Tibial artery (tissue), 4 donors: ENCODE measurements around the gene THSD4.

Source experiments
- DNase-seq, 2 donors: peaks; one replicate each; pipeline ENCODE4 v3.0.0-alpha.2; 2019
- H3K27ac ChIP-seq, 2 donors: fragments of 200-600 bp; sonication (generic) in 1 of 2; 1 replicate in 1 of 2; 2 replicates in 1 of 2; pipeline ENCODE4 v1.5.1; 2018 to 2019; ENCODE audit warnings: mild to moderate bottlenecking in 1 of 2
- H3K27me3 ChIP-seq, 2 donors: fragments of 200-600 bp; sonication (generic) in 1 of 2; one replicate each; pipeline versions ENCODE4 v1.5.1 to v1.6.0; 2016 to 2019
- H3K36me3 ChIP-seq, 3 donors: fragments of 200-600 bp; sonication (generic) in 2 of 3; one replicate each; pipeline ENCODE4 v1.5.1; 2016 to 2019; ENCODE audit warnings: mild to moderate bottlenecking in 2 of 3
- H3K4me1 ChIP-seq, 4 donors: fragments of 200-600 bp; sonication (generic) in 2 of 4; 1 replicate in 3 of 4; 2 replicates in 1 of 4; pipeline ENCODE4 v1.5.1; 2016 to 2019
- H3K4me3 ChIP-seq, 2 donors: fragments of 200-600 bp; sonication (generic) in 1 of 2; 1 replicate in 1 of 2; 2 replicates in 1 of 2; pipeline ENCODE4 v1.5.1; 2018 to 2019; ENCODE audit warnings: mild to moderate bottlenecking in 2 of 2
- H3K9me3 ChIP-seq, 3 donors: fragments of 200-600 bp; sonication (generic) in 1 of 3; one replicate each; pipeline ENCODE4 v1.5.1; 2016 to 2019
- CTCF ChIP-seq, 2 experiments: fragments of 200-600 bp in 1 of 2; fragments of 450-650 bp in 1 of 2; IDR thresholded peaks; one replicate each; pipeline ENCODE4 v1.5.1; 2017 to 2019; ENCODE audit warnings: antibody characterized with exemption in 2 of 2, mild to moderate bottlenecking in 1 of 2, moderate library complexity in 1 of 2
- intact Hi-C: fragments of 100-400 bp; cut with DNase I; formaldehyde crosslinking; loops from one replicate; pipeline ENCODE4 v1.15.0; 2023; ENCODE audit warnings: low total_unique reads

THSD4 gene

DNA sequence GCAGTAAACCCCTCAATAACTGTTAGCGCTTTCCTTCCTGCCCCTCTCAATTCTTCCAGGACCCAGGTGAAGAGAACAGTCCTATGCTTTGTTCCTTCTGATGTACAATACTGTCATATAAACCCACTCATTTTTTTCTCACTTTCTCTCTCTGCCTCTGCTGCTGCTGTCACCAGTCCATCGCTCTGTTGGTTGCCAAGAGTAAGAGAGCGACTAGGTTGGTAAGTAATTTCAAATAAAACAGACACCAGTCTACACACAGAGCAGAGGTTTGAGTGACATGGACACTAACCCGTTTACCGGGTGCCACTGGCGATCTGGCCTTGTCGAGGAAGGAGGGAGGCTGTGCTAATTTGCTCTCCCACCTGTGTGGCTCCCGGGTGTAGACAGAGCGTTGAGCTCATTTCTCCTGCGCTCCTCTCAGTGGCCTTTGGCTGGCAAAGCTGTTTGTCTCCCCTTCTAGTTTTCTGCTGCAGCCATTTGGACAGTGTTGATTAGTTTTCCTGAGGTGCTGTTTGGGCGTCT lies 215.4 kb downstream of the THSD4 start:
- Histone ChIP-seq H3K9me3 (no peaks in the 10 kb centered on the region), H3K4me1 (peaks cover 0 to 75% (median 41%) of the 10 kb centered on the region in 4 donors), H3K4me3 (no peak overlapping the region), H3K27ac (peak overlapping the region; percentile 79 to 83), H3K27me3 (no peaks in the 10 kb centered on the region), H3K36me3 (no peaks in the 10 kb centered on the region)
- TF ChIP-seq CTCF (IDR thresholded peaks at IDR 0.05), result no peak
- DNase-seq, result no peak
- intact Hi-C loops, result loop anchor here (10.0 kb wide), 1 partner anchor 56 kb away; no protein-coding TSS in a partner anchor

DNA sequence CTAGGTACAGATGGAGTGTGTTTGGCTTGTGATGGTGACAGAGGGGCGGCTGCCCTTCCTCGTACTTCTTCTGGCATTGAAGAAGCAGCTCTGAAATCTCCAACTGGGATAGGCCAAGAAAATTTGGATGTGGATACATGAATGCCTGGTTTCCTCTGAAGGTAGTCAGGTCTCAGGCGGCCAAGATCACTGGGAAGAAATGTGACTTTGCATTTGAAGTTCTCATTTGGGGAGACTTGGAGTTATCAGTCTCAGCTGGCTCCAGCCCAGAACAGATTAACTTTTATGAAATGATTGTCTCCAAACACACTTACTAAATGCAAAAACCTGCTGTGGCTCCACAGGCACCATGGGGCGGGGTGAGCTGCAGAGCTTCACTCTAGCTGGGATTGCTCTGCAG lies 215.9 kb downstream of the THSD4 start:
- peak overlapping the region; percentile 79 to 83 for H3K27ac ChIP-seq
- intact Hi-C loops, result loop anchor here (10.0 kb wide), 1 partner anchor 56 kb away; no protein-coding TSS in a partner anchor
- no peak overlapping the region for H3K4me3 ChIP-seq
- DNase-seq, result no peak
- TF ChIP-seq CTCF (IDR thresholded peaks at IDR 0.05), result no peak
- no peaks in the 10 kb centered on the region for H3K36me3 ChIP-seq
- H3K9me3 ChIP-seq, result no peaks in the 10 kb centered on the region
- H3K4me1 ChIP-seq, result peaks cover 0 to 74% (median 41%) of the 10 kb centered on the region in 4 donors
- H3K27me3 ChIP-seq, result no peaks in the 10 kb centered on the region

GRCh38 chr15:71332431-71333004 lies 217.2 kb downstream of the THSD4 start:
- no peak for DNase-seq
- no peaks in the 10 kb centered on the region for H3K36me3 ChIP-seq
- peak overlapping the region; percentile 79 to 83 for H3K27ac ChIP-seq
- no peak for TF ChIP-seq CTCF (IDR thresholded peaks at IDR 0.05)
- H3K4me3 ChIP-seq, result no peak overlapping the region
- no peaks in the 10 kb centered on the region for H3K9me3 ChIP-seq
- no peaks in the 10 kb centered on the region for H3K27me3 ChIP-seq
- H3K4me1 ChIP-seq, result peaks cover 0 to 76% (median 47%) of the 10 kb centered on the region in 4 donors
- intact Hi-C loops, result loop anchor here (10.0 kb wide), 1 partner anchor 58 kb away; no protein-coding TSS in a partner anchor

DNA sequence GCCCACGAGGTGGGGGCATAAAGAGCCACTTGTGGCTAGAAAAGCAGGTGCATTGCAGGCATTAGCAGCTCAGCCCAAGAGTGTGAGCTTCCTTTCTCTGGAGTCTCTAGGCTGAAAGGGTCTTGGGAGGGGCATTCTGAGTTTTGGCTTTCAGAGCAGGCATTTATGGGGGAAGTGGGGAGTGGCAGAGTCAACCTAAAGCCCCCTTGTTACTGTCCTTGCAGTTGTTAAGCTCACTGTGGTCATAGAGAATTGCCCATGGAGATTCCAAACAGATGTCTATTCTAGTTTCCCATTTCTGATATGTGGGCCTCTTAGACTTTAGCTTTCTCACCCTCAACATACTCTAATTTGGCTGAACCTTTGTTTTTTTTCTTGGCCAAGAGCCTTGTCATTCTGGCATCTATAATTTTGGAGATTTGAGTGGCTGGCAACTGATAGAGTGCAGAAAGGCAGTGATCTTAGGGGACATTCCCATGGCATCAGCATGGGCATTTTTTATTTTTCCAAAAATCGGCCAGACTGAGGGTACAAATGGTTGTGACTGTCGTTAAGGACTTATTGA lies 217.9 kb downstream of the THSD4 start:
- Histone ChIP-seq H3K27me3 (no peaks in the 10 kb centered on the region), H3K9me3 (no peaks in the 10 kb centered on the region), H3K36me3 (no peaks in the 10 kb centered on the region), H3K4me1 (peaks cover 0 to 76% (median 44%) of the 10 kb centered on the region in 4 donors), H3K27ac (peak overlapping the region; percentile 37 to 83), H3K4me3 (no peak overlapping the region)
- intact Hi-C loops, result loop anchor here (10.0 kb wide), 1 partner anchor 58 kb away; no protein-coding TSS in a partner anchor
- DNase-seq, result no peak
- no peak for TF ChIP-seq CTCF (IDR thresholded peaks at IDR 0.05)

- no peak for DNase-seq
- Histone ChIP-seq H3K9me3 (no peaks in the 10 kb centered on the region), H3K4me3 (no peak overlapping the region), H3K36me3 (no peaks in the 10 kb centered on the region), H3K27ac (peak overlapping the region; percentile 37 to 83), H3K4me1 (peaks cover 0 to 76% (median 41%) of the 10 kb centered on the region in 4 donors), H3K27me3 (no peaks in the 10 kb centered on the region)
- intact Hi-C loops, result loop anchor here (10.0 kb wide), 1 partner anchor 59 kb away; no protein-coding TSS in a partner anchor
- TF ChIP-seq CTCF (IDR thresholded peaks at IDR 0.05), result no peak
These were observed 218.6 kb downstream of the THSD4 start for GRCh38 chr15:71333839-71334238.
